Posterior vena cava (tissue), 2 donors: Measurements from ENCODE around the gene NELL2. TPM values are rescaled to one million over a fixed set of nuclear protein-coding genes. Genes with fewer than 3 reads are reported as not detected.

Experiments used
- DNase-seq: peaks from one replicate; pipeline ENCODE4 v3.0.0-alpha.2; 2020; ENCODE audit warnings: low spot score
- intact Hi-C, 2 donors: fragments of 100-400 bp; cut with DNase I; formaldehyde crosslinking; loops; one replicate each; pipeline versions ENCODE4 v1.14.1 to v1.14.2; 2022 to 2023
- total RNA-seq, 2 donors: library from RNA; stranded (reverse); fragmentation: NEBNext Ultra II Directional; extraction: Animal tissue kit (Norgen Biotek cat#: 25700); gene quantifications; one replicate each; pipeline ENCODE4 v1.2.1, GENCODE V29; 2021
- donor health status: DM: yes; HTN: yes; CAD: no.
- donor health status: DM: yes; HTN: yes; CAD: no.

Gene NELL2
- total RNA-seq, 2 donors from 2014 or later = 0.52 to 1.3 TPM

- DNase-seq = no peak
- intact Hi-C loops = no loop called here
Observed at GRCh38 chr12:44647917-44648690, 228.0 kb downstream of the NELL2 start.

- DNase-seq = no peak
- intact Hi-C loops = no loop called here
Observed at GRCh38 chr12:44640427-44641190, 235.5 kb downstream of the NELL2 start.

- intact Hi-C loops = no loop called here
Observed at GRCh38 chr12:44637875-44638274, 238.2 kb downstream of the NELL2 start.

DNA sequence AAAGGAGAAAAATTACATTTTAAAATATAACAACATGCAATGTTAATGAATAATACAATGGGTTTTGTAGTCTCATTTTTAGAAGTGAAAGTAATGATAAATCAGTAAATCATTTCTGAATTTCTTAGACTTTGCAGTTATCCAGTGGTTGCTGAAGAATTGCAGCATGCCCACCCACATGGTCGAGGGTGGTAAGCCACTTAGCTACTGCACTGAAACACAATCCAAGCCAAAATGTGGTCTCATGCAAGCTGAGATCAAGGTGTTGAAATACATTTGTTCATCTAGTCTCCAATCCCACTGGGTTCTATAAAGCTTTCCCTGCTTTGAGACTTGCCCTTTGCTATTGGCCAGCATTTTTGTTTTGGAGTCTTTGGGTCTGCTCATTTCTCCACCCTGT is 247.9 kb downstream of the NELL2 start:
- intact Hi-C loops = no loop called here
- no peak for DNase-seq

More at GRCh38 chr12:44637875-44638274, 238.2 kb downstream of the NELL2 start:
- no peak for DNase-seq

DNA sequence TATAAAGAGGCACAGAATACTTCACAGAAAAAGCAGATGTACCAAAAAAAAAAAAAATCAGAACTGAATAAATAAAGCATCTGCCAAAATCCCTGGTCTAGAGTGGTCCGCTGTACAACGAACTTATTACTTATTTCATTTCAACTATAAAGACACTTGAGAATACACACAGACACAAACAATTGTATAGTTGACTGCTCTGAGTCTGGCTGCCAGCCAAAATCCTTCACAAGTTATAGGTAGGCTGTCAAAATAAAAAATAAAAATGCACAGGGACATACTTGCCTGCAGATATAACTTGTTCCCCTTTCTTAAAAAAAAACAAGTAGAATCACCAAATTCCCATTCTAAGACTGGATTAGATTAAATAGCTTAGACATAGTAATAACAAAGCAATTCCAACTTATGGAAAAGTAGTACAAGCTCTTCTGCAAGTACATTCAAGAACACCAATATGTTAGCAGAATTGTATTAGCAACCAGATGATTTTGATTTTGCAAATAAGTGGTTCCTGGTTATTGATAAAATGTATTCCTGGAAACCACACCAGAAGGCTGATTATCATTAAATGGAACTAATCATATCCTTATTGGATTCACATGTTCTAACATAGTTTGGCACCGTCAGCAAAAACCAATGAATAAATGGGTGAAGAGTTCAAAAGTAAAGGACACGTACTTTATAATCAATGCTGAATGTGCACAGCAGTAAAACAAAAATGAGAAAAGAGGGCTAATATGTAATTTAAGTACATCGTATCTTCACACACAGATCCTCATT is 248.5 kb downstream of the NELL2 start:
- no peak for DNase-seq
- intact Hi-C loops = no loop called here

- intact Hi-C loops = no loop called here
- DNase-seq = no peak
Observed at GRCh38 chr12:44626883-44627282, 249.2 kb downstream of the NELL2 start.

GRCh38 chr12:44618946-44619345 is 257.2 kb downstream of the NELL2 start:
- intact Hi-C loops = no loop called here

GRCh38 chr12:44616402-44616801 is 259.7 kb downstream of the NELL2 start:
- intact Hi-C loops = no loop called here
- no peak for DNase-seq

More at GRCh38 chr12:44618946-44619345, 257.2 kb downstream of the NELL2 start:
- no peak for DNase-seq

GRCh38 chr12:44611538-44611937 is 264.6 kb downstream of the NELL2 start:
- DNase-seq = no peak
- intact Hi-C loops = no loop called here

- no peak for DNase-seq
- intact Hi-C loops = no loop called here
Observed at GRCh38 chr12:44603701-44604100, 272.4 kb downstream of the NELL2 start.

GRCh38 chr12:44592626-44593025 is 283.5 kb downstream of the NELL2 start:
- intact Hi-C loops = no loop called here
- DNase-seq = no peak

DNA sequence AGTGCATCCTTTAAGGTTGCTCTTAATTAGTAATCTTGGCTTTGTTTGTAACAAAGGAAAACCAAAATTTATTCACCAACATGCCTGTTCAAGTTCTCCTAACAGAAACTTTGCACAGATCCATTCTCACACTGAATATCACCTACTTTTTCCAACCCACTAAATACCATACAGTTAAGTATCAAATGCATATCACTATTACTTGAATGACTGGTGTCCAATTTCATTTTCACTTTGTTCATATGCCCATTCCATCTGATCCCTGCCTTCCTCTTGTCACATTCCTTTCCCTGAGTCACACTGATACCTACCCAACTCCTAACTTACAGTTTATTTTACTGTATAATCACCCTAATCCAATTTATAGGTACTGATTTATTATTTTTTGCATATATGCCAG is 286.4 kb downstream of the NELL2 start:
- intact Hi-C loops = no loop called here
- DNase-seq = no peak

- intact Hi-C loops = no loop called here
- no peak for DNase-seq
Observed at GRCh38 chr12:44588651-44589050, 287.5 kb downstream of the NELL2 start.

GRCh38 chr12:44584625-44585024 is 291.5 kb downstream of the NELL2 start:
- DNase-seq = no peak
- intact Hi-C loops = no loop called here

DNA sequence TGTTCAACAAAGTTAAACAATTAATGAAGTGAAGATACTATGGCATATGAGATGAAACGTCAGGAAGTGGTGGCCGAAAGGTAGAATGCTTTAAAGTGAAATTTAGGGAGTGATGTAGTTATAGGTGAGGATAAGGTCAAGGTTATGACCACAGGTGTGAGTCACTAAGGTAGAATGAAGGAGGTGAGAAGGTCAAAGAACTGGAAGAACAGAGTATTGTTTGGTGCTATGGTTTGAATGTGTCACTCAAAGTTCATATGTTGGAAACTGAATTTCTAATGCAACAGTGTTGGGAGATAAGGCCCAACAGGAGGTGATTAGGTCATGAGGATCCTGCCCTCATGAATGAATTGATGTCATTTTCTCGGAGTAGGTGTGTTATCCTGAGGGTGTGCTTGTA is 293.6 kb downstream of the NELL2 start:
- intact Hi-C loops = no loop called here
- no peak for DNase-seq

- DNase-seq = no peak
Observed at GRCh38 chr12:44581642-44582242, 294.4 kb downstream of the NELL2 start.

DNA sequence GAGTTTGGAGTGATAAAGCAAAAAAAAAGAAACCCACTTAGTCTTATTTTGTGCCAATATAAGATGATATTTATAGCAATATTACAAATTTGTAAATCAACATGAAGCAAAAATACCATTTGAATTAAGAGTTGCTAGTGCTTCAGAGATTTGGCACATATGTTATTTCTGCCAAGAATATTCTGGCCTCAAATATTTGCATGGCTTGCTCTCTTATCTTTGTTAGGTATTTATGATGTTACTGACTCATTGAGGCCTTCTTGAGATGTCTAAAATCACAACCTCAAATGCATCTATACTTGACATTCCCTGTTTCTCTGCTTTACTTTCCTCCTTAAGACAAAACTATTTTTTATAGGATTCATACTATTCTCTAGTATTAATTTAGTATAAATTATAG is 301.5 kb downstream of the NELL2 start:
- intact Hi-C loops = no loop called here
- DNase-seq = no peak

More at GRCh38 chr12:44581642-44582242, 294.4 kb downstream of the NELL2 start:
- intact Hi-C loops = no loop called here

DNA sequence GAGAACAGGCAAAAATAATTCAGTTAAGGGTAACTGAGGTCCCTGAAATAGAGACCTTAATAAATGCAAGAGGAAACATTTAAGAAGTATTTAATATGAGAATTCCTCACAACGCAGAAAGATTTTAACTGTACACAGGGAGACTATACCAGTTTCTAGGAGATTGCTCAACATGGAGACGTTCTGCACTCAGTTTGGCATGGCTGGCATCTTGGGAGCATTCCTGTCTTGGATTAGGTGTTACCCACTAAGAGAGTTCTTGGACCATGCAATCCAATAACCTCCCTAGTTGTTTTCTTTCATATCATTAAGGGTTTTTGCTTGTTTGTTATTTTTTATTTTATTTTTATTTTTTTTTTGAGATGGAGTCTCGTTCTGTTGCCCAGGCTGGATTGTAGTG is 302.4 kb downstream of the NELL2 start:
- intact Hi-C loops = no loop called here
- DNase-seq = no peak

- intact Hi-C loops = no loop called here
- no peak for DNase-seq
Observed at GRCh38 chr12:44571006-44571550, 305.0 kb downstream of the NELL2 start.
